PC-3 (cell line): Measurements from ENCODE around the gene CXCL3. TPM values are rescaled to one million over a fixed set of nuclear protein-coding genes. Genes with fewer than 3 reads are reported as not detected.

Source experiments
- ATAC-seq: fragments of 200-7000 bp; cut with Tn5 transposase; 2 replicates; pipeline ENCODE4 v1.9.1; 2020; ENCODE audit warnings: mild to moderate bottlenecking, moderate library complexity
- BruUV-seq: library from RNA; stranded (reverse); fragments of 400-500 nt; replicated peaks from 2 replicates; lab custom pipeline; 2021; lab: Mats Ljungman, UMichigan
- CTCF ChIA-PET: fragments of 300-600 bp; sonication (Branson Sonifier 250); formaldehyde crosslinking; loops from one replicate; lab custom pipeline; 2022; ENCODE audit warnings: antibody characterized with exemption; lab: Charles Lee
- POLR2A ChIA-PET: fragments of 300-600 bp; sonication (Branson Sonifier 250); formaldehyde crosslinking; loops from one replicate; lab custom pipeline; 2022; ENCODE audit warnings: antibody characterized with exemption; ENCODE audit not compliant: unreplicated experiment; lab: Charles Lee
- DNase-seq: peaks from one replicate; pipeline ENCODE4 v3.0.0-alpha.2; 2015
- H2AFZ ChIP-seq: fragments of 300-600 bp; sonication (generic); 2 replicates; pipeline ENCODE4 v1.6.0; 2016; ENCODE audit warnings: antibody characterized with exemption, low read length
- H3F3A ChIP-seq: fragments of 300-600 bp; sonication (generic); one replicate; pipeline ENCODE4 v1.6.0; 2017; ENCODE audit warnings: antibody characterized with exemption, low read length, control low read depth, mild to moderate bottlenecking; ENCODE audit not compliant: unreplicated experiment
- H3K27ac ChIP-seq: fragments of 300-600 bp; sonication (generic); 2 replicates; pipeline ENCODE4 v1.5.1; 2016; ENCODE audit warnings: mild to moderate bottlenecking, low read length
- H3K27me3 ChIP-seq: fragments of 300-600 bp; sonication (generic); 2 replicates; pipeline ENCODE4 v1.6.1; 2016; ENCODE audit warnings: low read length, mixed read lengths
- H3K36me3 ChIP-seq: fragments of 300-600 bp; sonication (generic); 2 replicates; pipeline ENCODE4 v1.6.1; 2016; ENCODE audit warnings: low read depth, mixed run types, low read length, mixed read lengths
- H3K4me1 ChIP-seq: fragments of 300-600 bp; sonication (generic); 2 replicates; pipeline ENCODE4 v1.5.1; 2016; ENCODE audit warnings: low read length; ENCODE audit not compliant: insufficient read depth
- H3K4me2 ChIP-seq: fragments of 300-600 bp; sonication (generic); 2 replicates; pipeline ENCODE4 v1.6.0; 2016; ENCODE audit warnings: low read length
- H3K4me3 ChIP-seq: fragments of 300-600 bp; sonication (generic); 2 replicates; pipeline ENCODE4 v1.5.1; 2016; ENCODE audit warnings: mild to moderate bottlenecking, low read length, mixed read lengths
- H3K79me2 ChIP-seq: fragments of 300-600 bp; sonication (generic); 2 replicates; pipeline ENCODE4 v1.6.1; 2017; ENCODE audit warnings: low read length, mixed read lengths
- H3K9ac ChIP-seq: fragments of 300-600 bp; sonication (generic); 2 replicates; pipeline ENCODE4 v1.6.0; 2016; ENCODE audit warnings: mild to moderate bottlenecking, low read length
- H3K9me2 ChIP-seq: fragments of 300-600 bp; sonication (generic); replicated peaks from 2 replicates; pipeline ENCODE4 v1.6.1; 2016; ENCODE audit warnings: mixed run types, low read length, mixed read lengths
- H3K9me3 ChIP-seq: fragments of 300-600 bp; sonication (generic); 2 replicates; pipeline ENCODE4 v1.6.1; 2016; ENCODE audit warnings: low read length, mixed read lengths
- H4K20me1 ChIP-seq: fragments of 300-600 bp; sonication (generic); 2 replicates; pipeline ENCODE4 v1.6.1; 2016; ENCODE audit warnings: low read length, mixed read lengths
- EZH2 ChIP-seq: fragments of 300-600 bp; sonication (generic); IDR thresholded peaks from one replicate; pipeline ENCODE4 v1.6.1; 2017; ENCODE audit warnings: antibody characterized with exemption, mild to moderate bottlenecking, low read length; ENCODE audit not compliant: unreplicated experiment
- EZH2phosphoT487 ChIP-seq: fragments of 300-600 bp; sonication (generic); IDR thresholded peaks from 2 replicates; pipeline ENCODE4 v1.6.1; 2018; ENCODE audit warnings: mild to moderate bottlenecking, antibody characterized with exemption, low read length, borderline replicate concordance
- intact Hi-C: fragments of 100-400 bp; cut with micrococcal nuclease; formaldehyde crosslinking; loops from 2 replicates; pipeline ENCODE4 v1.9.0; 2023
- total RNA-seq: library from RNA; depleted of rRNA; stranded (reverse); fragments of >200 nt; gene quantifications from 2 replicates; pipeline ENCODE4 v1.2.3, GENCODE V29; 2014
- TF ChIP-seq, protein P1 (sequence below): fragments of 300-600 bp; sonication (generic); conservative IDR thresholded peaks from 2 replicates; pipeline ENCODE4 v1.5.1; 2017; ENCODE audit warnings: antibody characterized with exemption, low read depth, mild to moderate bottlenecking, low read length

The CXCL3 gene
- total RNA-seq, 1 experiment from 2014 or later, result 28.9 TPM

DNA sequence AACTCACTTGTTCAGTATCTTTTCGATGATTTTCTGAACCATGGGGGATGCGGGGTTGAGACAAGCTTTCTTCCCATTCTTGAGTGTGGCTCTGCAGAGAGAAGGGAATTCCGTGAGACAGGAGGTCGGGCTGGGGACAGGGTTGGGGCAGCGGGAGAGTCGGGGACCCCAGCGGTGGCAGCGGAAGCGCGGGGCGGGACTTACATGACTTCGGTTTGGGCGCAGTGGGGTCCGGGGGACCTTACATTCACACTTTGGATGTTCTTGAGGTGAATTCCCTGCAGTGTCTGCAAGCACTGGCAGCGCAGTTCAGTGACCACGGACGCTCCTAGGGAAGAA is 434 bp downstream of the CXCL3 start:
- no peak for TF ChIP-seq EZH2phosphoT487
- TF ChIP-seq EZH2, result no peak
- TF ChIP-seq, protein P1, sequence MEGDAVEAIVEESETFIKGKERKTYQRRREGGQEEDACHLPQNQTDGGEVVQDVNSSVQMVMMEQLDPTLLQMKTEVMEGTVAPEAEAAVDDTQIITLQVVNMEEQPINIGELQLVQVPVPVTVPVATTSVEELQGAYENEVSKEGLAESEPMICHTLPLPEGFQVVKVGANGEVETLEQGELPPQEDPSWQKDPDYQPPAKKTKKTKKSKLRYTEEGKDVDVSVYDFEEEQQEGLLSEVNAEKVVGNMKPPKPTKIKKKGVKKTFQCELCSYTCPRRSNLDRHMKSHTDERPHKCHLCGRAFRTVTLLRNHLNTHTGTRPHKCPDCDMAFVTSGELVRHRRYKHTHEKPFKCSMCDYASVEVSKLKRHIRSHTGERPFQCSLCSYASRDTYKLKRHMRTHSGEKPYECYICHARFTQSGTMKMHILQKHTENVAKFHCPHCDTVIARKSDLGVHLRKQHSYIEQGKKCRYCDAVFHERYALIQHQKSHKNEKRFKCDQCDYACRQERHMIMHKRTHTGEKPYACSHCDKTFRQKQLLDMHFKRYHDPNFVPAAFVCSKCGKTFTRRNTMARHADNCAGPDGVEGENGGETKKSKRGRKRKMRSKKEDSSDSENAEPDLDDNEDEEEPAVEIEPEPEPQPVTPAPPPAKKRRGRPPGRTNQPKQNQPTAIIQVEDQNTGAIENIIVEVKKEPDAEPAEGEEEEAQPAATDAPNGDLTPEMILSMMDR, result no peak
- no peaks in the 10 kb centered on the region for H3K9me2 ChIP-seq
- H3K27ac ChIP-seq, result peak overlapping the region; percentile 51
- H3K4me2 ChIP-seq, result peak overlapping the region; percentile 84
- peaks cover 51% of the 10 kb centered on the region for H3K4me1 ChIP-seq
- BruUV-seq, result no TSS peak
- intact Hi-C loops, result loop anchor here (1.0 to 5.0 kb wide), 6 partner anchors 61 to 376 kb away; partner anchors contain the start of gene CXCL2
- peak overlapping the region; percentile 83 for H3K9ac ChIP-seq
- no peaks in the 10 kb centered on the region for H4K20me1 ChIP-seq
- H2AFZ ChIP-seq, result peak overlapping the region; percentile 93
- H3K4me3 ChIP-seq, result peak overlapping the region; percentile 78
- DNase-seq, result no peak
- peaks cover 21% of the 10 kb centered on the region for H3K79me2 ChIP-seq
- H3K27me3 ChIP-seq, result no peaks in the 10 kb centered on the region
- CTCF ChIA-PET, result interaction anchor here (0.6 to 2.4 kb wide), 5 partner anchors 18 to 170 kb away, joined by 3 to 9 read pairs (median 3); partner anchors contain the start of gene CXCL2
- POLR2A ChIA-PET, result interaction anchor here (0.6 to 1.4 kb wide), 5 partner anchors 60 to 429 kb away, joined by 3 to 11 read pairs (median 5); no protein-coding TSS in a partner anchor
- no peaks in the 10 kb centered on the region for H3K9me3 ChIP-seq
- ATAC-seq, result peak; percentile 5; the same call in 1 of the 2 replicates
- no peaks in the 10 kb centered on the region for H3K36me3 ChIP-seq
- peaks cover 7% of the 10 kb centered on the region for H3F3A ChIP-seq

DNA sequence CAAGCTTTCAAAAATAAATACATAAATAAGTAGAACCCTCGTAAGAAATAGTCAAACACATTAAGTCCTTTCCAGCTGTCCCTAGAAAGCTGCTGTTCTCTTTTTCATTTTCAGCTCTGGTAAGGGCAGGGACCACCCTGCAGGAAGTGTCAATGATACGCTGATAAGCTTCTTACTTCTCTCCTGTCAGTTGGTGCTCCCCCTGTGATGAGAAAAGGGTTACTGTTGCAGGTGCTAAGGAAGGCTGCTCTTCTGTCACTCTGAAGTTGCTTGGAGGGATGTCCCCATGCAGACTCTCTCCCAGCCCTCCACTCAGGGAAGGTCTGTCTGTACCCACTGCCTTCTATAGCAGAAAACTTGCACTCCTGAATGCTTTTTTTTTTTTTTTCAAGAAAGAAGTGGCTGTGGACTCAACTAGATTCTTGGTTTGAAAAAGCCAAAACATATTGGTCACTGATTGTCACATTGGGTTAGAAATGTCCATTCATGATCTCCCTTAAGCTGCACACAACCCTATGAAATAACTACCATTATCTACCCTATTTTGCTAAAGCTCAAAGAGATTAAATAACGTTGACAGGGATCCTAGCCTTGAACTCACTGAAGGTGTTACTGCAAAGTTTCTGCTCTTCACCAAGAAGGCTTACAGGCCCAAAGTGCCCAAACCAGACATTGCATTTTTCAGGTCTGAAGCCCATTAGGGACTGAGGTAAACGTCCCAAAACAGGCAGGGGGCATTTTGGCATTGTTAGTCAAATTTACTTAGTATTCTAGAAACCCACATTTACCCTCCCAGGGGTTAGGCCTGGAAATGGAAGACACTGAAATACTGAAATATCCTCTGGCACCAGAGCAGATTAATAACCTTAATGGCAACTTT is 1.2 kb downstream of the CXCL3 start:
- TF ChIP-seq EZH2, result no peak
- TF ChIP-seq EZH2phosphoT487, result no peak
- TF ChIP-seq, protein P1, result no peak
- Histone ChIP-seq H3K4me2 (peak overlapping the region; percentile 84), H3K27me3 (no peaks in the 10 kb centered on the region), H3K4me1 (peaks cover 58% of the 10 kb centered on the region), H3K9me2 (no peaks in the 10 kb centered on the region), H3F3A (peaks cover 7% of the 10 kb centered on the region), H3K9ac (peak overlapping the region; percentile 83), H3K27ac (peak overlapping the region; percentile 51), H3K4me3 (peak overlapping the region; percentile 78), H3K36me3 (no peaks in the 10 kb centered on the region), H4K20me1 (no peaks in the 10 kb centered on the region), H2AFZ (peak overlapping the region; percentile 93), H3K79me2 (peaks cover 21% of the 10 kb centered on the region), H3K9me3 (no peaks in the 10 kb centered on the region)
- POLR2A ChIA-PET, result interaction anchor here (0.5 kb wide), 2 partner anchors 58 to 209 kb away, joined by 3 to 4 read pairs; no protein-coding TSS in a partner anchor
- DNase-seq (peak; percentile 40), ATAC-seq (no peak)
- intact Hi-C loops, result loop anchor here (2.0 to 5.0 kb wide), 4 partner anchors 21 to 375 kb away; no protein-coding TSS in a partner anchor
- BruUV-seq, result TSS peak; percentile 63
- CTCF ChIA-PET, result interaction anchor here (0.6 to 2.4 kb wide), 3 partner anchors 62 to 169 kb away, joined by 3 to 9 read pairs (median 3); partner anchors contain the start of gene CXCL2
